Activated T-helper 9 cell treated with anti-CD3 and anti-CD28 coated beads, Interleukin-2, amount 50 U/mL, for 16 hours (primary cell): ENCODE results near the gene SP1.
A peak's percentile ranks its signal among the peaks of the same experiment; 100 is the strongest.
"Not testable (repeated sequence)": the region's sequence is repeated elsewhere in the genome, so short reads cannot be mapped to it uniquely, and the experiment has no call there.

Experiments
- DNase-seq: peaks from one replicate; pipeline ENCODE4 v3.0.0-alpha.2; 2020; ENCODE audit warnings: low read depth

Gene SP1

DNA sequence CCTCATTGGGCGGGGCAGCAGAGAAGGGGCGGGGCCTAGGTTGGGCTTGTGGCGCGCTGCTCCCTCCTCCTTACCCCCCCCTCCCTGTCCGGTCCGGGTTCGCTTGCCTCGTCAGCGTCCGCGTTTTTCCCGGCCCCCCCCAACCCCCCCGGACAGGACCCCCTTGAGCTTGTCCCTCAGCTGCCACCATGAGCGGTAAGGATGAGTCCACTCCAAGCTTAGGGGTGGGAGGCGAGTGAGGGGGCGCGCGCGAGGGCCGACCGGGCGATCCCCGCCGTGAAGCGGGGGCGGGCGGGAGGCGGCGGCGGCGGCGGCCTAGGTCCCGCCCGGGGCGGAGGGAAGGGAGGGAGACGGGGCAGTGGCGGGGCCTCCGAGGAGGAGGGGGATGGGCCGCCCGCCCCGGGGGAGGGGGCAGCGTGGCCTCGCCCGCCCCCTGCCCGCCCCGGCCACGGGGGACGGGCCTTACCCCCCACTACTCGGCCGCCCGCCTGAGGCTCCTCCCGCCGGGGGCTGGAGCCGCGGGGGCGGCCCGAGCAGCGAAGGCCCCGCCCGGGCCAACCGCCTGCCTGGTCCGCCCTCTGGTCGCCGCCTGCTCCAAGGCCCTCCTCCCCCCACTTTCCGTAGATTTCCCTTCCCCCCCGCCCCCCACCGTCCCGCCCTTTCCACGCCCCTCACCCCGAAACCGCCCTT is at the start of gene SP1:
SP1 (plus strand) TSS at position 73 of the 690 bp plus-strand sequence; CDS start at position 189, 116 bp downstream.
- peak; percentile 80 for DNase-seq

DNA sequence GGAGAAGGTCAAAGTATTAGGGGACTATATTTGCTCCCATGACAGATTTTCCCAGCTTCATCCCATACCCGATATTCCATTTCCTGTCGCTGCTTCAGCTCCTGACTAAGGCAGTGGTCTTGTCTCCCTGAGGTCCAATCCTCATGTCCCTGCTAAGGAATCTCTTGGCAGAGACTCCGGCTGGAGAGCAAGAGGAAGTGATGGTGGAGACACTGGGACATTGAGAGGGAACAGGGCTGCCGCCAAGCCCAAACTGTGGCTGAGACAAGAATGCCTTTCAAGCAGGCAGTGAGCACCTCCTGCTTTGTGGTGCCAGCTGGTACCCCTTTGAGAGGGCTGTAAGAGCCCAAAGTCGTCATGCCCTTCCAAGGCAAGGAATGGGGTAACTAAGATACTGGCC is 49.3 kb upstream of the SP1 start:
- no peak for DNase-seq

DNA sequence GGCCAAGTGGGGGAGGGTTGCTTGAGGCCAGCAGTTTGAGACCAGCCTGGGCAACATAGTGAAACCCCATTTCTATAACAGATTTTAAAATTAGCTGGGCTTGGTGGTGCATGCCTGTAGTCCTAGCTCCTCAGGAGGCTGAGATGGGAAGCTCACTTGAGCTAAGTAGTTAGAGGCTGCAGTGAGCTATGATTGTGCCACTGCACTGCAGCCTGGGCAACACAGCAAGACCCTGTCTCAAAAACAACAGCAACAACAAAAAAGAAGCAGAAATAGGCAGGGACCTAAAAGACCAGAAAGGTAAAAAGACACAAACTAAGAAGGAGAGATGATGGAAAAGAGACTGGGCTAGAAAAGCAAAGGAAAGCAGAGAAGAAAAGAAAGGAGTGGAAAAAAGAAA is 47.6 kb upstream of the SP1 start:
- DNase-seq = not testable (repeated sequence)

DNA sequence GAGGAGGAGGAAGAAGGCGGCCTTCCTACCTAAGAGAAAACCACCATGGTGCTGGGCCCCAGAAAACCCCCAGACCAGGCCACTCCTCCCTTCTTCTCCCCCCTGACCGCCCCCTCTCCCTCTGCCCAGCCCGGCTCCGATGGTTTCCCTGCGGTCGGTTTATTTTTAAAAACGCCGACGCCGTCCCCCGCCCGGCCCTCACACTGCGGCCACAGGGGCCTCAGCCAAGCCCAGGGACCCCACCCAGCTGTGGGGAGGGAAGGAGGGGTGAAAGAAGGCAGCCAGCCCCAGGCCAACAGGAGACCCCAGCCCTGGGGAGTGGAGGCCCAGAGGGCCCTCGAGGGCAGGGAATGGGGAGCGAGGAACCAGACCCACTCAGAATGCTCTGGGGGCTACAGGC is 47.2 kb upstream of the SP1 start:
- no peak for DNase-seq

DNA sequence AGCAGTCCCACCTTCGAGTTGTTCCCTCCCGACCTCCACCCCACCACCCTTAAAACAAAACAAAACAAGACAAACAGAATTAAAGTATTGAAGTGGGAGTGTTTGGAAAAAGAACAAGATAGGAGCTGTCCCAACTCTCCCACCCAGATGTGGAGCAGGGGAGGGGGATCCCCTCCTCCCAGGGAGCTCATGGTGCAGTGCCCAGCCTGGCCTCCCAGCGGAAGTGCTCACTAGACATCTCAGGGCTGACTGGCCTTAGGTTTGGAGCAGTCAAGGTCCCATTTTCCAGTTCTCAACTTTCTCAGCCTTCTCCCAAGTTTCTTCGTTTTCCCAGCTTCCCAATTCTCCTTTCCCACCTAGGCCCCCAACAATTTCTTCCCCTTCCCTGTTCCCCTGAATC is 46.7 kb upstream of the SP1 start:
- DNase-seq = no peak

DNA sequence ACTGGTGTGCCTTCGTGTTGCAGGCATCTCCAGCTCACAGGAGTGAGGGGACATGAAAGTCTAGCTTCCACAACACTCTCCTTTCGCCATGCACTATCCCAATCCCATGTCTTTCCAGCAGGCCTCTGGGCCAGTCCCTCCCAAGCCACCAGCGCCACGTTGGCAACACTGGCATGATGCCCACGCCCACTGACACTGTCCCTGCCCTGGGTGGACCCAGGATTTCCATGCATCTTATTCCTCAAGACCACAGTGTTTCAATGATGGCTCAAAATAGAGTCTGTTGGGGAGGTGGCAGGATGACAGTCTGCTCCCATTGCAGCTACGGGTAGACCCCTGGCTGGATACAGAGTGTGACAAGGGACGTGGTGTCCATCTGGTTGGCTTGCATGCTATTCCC is 46.1 kb upstream of the SP1 start:
- no peak for DNase-seq

DNA sequence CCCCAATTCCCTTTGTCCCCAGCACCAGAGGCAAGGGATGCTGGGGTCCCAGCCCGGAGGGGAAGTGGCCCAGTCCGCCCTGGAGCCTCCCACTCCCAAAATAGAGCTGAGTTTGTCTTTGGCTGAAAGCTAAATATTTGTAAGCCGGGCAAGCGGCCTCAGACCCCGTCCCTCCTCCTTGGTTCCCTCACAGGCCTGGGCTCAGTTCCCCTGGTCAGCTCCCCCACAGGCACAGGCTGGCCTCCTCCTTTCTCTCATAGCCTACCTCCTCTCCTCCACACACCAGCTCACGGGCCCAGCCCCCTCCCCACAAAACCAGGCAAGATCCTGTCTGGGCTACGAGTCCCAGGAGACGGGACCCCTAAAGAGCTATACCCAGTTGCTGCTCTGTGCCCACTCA is 45.2 kb upstream of the SP1 start:
- no peak for DNase-seq

DNA sequence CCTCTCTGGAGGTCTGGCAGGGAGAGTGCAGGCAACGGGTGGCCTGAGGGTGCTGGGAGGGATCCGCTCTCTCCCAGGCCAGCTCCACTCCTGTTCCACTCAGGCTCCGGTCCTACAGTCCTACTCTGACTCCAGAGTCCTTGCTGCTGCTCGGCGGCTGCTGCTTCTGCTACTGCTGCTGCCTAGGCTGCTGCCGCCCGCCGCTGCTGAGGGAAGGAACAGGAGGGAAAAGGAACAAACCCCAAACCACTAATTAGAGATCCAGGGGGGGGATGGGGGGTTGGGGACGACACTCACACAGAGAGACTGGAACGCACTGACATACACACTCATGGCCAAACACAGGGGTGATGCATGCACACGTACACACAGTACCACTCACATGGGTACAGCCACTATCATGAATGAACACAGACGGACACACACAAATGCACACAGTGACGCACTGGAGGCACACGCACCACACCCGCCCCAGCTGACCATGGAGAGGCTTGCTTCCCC is 43.7 kb upstream of the SP1 start, which contains the start of gene SP7:
SP7 (minus strand) TSS at position 174 of the 501 bp plus-strand sequence. CDS start 708 bp downstream, outside the sequence.
- DNase-seq = no peak

DNA sequence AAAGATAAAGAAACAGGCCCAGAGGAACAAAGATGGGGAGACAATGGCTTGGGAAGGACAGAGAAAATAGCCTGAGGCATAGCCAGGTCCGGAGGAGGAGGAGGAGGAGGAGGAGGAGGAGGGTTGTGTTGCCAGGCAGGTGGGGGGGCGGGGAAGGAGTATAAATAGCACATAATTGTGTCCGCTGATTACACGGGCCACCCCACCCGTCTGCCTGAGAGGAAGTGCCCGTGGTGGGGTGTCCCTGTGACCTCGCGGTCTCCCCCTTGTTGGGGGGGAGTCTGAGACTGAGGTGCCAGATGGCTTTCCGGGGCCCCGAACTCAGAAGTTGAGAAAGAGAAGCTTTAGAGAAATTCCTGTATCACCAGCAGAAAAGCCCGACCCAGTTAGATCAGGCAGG is 42.0 kb upstream of the SP1 start:
- no peak for DNase-seq

DNA sequence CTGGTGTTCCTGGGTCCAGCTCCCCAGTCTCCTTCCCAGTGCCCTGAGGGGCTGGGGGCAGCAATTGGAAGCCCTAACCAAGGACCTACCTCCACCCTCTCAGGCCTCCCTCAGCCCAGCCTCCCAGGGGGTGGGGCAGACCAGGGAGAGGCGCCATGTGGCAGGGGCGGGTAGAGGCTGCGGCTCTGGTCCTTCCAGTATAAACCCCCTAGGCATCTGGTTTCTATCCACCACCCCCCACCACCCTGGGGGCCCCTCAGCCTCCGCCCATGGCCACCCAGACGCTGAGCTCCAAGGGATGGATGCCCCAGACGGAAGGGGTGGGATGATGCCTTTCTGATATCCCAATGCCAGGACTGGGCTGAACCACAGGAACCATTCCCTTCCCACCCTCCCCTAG is 41.1 kb upstream of the SP1 start:
- DNase-seq = no peak

DNA sequence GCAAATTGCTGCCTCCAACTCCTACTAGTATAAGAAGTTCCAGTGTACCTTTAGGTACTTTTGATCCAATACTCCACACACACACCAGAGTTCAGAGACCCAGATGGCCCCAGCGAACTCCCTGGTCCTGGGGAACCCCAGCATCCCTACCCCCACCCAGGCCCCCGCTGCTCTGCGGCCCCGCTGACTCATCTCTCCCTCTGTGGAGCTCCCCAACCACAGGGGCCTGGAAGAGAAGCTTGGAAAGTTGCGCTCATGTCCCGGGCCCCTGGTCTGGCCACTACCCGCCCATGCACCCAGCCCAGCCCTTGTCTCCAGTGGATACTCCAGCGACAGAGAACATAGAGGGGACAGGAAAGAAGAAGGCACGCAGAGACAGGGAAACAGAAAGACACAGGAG is 39.6 kb upstream of the SP1 start:
- no peak for DNase-seq

DNA sequence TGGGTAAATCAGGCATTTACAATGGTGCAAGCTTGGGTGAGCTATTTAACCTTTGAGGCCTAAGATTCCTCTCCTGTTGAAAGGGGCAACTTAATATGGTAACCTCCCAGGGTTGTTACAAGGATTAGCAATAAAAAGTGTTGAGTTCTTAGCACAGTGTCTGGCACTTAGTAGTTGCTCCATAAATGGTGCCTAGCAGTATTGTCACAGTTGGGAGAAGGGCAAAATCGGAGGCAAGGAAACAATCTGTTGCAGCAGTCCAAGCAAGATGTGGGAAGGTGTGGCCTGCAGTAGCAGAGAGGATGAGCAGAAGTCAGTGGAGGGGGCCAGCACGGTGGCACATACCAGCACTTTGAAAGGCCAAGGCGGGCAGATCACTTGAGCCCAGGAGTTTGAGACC is 36.5 kb upstream of the SP1 start:
- DNase-seq = no peak

DNA sequence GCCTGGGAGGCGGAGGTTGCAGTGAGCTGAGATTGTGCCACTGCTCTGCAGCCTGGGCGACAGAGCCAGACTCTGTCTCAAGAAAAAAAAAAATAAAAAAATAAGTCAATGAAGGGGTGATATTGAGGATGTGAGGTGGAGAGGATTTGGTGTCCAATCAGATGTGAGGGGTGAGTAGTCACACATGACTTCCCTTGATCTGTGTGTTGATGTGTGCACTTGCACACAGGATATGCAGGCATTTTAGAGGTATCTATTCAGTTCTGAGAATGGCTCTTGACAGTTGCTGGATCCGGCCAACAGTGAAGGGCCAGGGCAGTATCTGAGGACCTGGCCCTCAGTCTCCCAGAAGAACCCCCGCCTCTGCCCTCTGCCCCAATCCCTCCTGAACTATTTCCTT is 36.0 kb upstream of the SP1 start:
- DNase-seq = no peak

DNA sequence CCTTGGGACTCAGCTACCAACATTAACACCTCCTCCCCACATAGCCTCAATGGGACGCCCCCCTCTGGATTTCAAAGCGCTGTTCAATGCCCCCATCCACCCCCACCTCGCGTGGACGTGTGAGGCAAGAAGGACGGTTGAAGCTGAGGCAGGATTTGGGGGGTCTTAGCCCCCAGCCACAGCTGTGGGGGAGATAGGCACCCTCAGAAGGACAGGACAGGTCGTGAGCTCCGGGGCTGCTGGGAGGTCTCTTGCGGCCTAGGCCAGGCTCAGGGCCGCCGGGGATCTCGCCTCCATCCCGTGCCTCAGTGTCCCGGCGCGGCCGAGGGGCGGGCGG is 35.5 kb upstream of the SP1 start:
- no peak for DNase-seq

DNA sequence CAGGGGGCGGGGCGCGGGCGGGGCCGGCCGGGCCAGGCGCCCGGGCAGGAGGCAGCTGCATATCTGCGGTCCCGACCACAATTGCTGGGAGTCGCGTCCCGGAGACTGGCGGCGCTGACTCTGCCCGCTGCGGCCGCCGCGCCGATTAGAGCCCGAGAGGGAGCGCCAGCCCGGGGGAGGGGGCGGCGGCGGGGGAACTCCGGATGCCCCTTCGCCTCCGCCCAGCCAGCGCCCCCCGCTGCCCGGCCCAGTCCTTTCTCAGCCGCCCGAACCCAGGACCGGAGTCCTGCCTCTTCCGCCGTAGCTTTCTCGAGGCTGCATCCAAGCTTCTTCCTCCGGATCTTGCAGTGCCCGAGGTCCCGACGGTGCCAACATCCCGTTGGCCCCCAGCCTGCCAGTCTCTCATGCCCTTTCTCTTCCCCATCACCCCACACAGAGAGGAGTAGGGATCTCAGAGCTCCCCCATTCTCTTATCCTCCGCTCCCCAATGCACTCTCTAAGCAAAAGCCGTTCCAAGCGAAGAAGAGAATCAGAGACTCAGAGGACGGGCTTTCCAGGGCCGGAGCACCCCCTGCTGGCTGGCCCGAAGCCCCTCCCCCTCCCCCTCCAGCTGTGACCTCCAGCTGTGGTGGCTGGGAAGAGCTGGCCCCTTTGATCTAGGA is 35.0 kb upstream of the SP1 start:
- DNase-seq = peak; percentile 54

DNA sequence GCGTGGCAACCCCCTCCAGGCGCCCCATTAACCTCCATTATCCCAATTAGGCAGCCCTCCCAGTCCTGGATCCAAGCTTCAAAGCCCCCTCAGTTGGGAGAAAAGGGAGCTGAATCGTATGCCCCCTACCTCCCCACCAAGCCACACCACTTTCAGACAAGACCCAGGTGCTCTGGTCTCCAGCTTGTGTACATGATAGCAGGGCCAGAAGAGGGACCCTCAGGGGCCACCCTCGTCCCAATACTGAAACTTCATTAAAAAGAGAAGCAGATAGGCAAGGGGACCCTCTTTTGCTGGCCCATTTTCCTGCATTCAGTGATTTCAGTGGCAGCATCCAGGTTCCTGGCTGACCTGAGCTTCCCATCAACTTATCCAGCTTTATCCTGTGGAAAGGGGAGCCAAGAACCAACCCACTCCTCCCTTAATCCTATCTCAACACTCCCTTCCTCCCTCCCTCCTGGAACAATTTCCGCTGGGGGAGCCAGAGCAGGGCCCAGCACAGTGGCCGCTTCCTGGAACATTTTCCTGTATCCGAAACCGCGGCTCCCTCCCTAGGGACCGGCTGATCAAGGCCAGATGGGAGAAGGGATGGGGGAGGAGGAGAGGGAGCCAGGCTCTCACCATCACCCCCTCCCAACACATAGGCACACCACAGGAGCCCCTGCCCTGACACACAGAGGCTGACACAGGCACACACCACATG is 34.3 kb upstream of the SP1 start:
- no peak for DNase-seq

DNA sequence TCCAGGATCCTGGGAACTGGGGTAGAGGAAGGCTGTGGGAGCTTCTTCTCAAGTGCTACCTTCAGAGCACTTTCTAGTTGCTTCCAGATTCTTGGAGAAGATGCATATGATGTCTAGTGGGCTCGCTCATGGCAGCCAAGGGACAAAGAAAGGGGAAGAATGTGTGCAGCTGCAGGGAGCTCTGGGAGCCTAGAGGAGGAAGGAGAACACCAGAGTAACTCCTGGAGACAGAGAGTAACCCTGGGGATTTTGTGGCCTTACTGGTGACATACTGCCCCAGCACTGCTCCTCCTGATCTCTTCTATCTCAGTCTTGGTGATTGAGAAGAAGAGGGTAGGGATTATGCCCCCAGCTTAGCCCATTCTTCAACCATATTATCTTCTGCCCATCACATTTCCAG is 33.5 kb upstream of the SP1 start:
- DNase-seq = no peak

DNA sequence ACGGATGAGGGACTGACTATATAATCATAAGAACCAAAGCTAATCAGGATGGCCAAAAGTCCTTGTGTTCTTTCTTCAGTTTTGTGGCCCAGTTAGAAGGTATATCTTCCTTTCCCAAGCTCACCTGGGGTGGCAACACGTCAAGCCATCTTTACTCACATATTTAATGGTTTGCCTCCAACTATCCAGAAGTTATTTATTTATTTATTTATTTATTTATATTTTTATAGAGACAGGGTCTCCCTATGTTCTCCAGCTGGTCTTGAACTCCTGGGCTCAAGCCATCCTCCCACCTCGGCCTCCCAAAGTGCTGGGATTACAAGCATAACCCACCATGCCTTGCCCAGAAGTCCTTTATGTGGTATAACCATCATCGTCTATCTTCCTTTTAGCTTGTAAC is 32.1 kb upstream of the SP1 start:
- DNase-seq = no peak

DNA sequence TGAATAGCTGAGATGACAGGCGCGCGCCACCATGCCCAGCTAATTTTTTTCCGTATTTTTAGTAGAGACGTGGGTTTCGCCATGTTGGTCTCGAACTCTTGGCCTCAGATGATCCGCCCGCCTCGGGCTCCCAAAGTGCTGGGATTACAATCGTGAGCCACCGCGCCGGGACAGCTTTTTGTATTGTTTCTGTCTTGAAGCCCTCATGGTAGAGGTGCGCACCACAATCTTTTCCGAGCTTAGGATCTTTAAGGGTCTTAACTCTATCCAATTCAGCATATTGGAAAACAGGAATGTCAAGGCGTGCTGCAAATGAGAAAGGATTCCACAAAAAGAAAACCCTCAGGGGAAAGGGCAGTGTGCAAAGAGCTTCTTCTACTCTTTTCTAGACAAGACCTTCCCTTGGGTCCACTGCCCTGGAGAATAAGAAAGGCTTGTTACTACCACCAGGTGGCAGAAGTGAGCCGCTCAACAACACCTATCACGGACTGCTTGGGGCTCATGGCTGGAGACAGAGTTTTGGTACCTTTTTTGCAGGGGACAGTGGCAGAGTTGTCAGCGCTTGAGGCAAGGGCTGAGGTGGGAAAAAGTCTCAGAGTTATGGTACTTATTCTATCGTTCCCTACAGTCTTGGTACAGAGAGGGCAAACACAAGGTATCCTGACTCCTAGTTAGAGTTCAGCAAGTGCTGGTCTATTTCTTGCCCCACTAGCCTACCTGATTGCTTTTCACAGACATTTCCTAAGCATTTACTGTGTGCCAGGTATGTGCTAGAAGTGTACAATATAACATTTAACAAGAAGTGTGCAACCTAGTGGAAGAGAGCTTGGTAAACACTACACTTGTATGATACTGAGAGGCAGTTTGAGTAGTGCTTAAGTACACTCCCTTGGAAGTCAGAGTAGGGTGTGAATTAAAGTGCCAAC is 27.4 kb upstream of the SP1 start:
- peak; percentile 69 for DNase-seq

DNA sequence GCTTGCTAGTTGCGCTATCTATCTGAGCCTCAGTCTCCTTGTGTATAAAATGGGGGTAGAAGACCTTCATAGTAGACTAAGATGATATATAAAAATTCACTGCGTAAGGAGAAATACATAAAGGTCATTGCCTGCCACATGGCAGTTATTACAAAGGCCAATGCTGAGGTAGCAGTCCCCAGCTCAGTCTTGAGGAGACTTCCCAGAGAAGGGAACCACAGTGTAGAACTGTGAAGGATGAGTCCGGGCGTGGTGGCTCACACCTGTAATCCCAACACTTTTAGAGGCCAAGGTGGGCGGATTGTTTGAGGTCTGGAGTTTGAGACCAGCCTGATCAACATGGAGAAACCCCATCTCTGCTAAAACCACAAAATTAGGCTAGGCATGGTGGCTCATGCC is 26.7 kb upstream of the SP1 start:
- no peak for DNase-seq

DNA sequence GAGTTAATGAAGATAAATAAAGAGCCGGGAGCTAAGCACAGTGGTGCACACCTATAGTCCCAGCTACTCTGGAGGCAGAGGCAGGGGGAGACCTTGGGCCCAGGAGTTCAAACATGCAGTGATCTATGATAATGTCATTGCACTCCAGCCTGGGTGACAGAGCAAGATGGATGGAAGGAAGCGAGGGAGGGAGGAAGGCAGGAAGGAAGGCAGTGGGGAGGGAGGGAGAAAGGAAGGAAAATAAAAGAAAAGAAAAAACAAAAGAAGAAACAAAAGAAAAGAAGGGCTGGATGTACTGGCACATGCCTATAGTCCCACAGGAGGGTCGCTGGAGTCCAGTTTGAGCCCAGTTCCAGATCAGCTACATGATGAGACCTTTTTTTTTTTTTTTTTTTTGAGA is 24.9 kb upstream of the SP1 start:
- no peak for DNase-seq

DNA sequence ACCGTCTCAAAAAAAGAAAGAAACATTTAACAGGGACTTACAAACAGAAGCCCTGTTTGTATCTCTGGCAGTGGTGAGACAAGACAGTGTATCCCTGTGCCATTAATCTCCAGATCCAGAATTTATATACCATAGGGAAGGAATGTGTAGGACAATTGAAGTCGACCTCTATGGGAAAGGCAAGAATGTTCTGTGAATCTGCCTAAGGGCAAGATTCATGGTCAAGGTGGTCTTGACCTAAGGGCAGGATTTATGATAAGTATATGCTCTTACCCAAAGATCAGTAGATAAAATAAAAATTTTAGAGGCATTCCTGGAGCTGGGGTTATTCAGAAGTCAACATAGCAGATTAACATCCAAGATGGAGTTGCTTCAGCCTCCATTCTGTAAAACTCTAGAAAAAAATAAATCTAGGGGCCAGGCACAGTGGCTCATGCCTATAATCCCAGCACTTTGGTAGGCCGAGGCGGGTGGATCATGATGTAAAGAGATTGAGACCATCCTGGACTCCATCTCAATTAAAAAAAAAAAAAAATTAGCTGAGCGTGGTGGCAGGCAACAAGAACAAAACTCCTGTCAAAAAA is 21.0 kb upstream of the SP1 start:
- no peak for DNase-seq
